WTC11 (cell line): Measurements from ENCODE around the gene CACNA1E. TPM values are rescaled to one million over a fixed set of nuclear protein-coding genes. Genes with fewer than 3 reads are reported as not detected.

Experiments used
- ATAC-seq: fragments of 200-7000 bp; cut with Tn5 transposase; 2 replicates; pipeline ENCODE4 v1.10.0; 2021; ENCODE audit warnings: mild to moderate bottlenecking, moderate library complexity
- CTCF ChIA-PET: fragments of 300-600 bp; sonication (Branson Sonifier 250); formaldehyde crosslinking; loops from one replicate; lab custom pipeline; 2021; ENCODE audit warnings: antibody characterized with exemption; lab: Charles Lee
- POLR2A ChIA-PET: fragments of 350-600 bp; sonication (Branson Sonifier 250); formaldehyde crosslinking; loops from one replicate; lab custom pipeline; 2021; ENCODE audit warnings: antibody characterized with exemption; lab: Charles Lee
- DNase-seq: peaks from one replicate; pipeline ENCODE4 v3.0.0; 2021; ENCODE audit warnings: low spot score
- H3K27ac Mint-ChIP-seq: 2 replicates; pipeline ENCODE4 v1.8.0; 2021; ENCODE audit warnings: mixed read lengths
- H3K27me3 Mint-ChIP-seq: 2 replicates; pipeline ENCODE4 v1.8.0; 2021; ENCODE audit warnings: low read depth, mild to moderate bottlenecking, moderate library complexity, mixed read lengths
- H3K36me3 Mint-ChIP-seq: 2 replicates; pipeline ENCODE4 v1.8.0; 2021; ENCODE audit warnings: mixed read lengths
- H3K4me1 Mint-ChIP-seq: 2 replicates; pipeline ENCODE4 v1.8.0; 2022; ENCODE audit warnings: mixed read lengths
- H3K4me3 Mint-ChIP-seq: 2 replicates; pipeline ENCODE4 v1.8.0; 2021; ENCODE audit warnings: mild to moderate bottlenecking, moderate library complexity, mixed read lengths
- H3K9me3 Mint-ChIP-seq: 2 replicates; pipeline ENCODE4 v1.8.0; 2021; ENCODE audit warnings: mixed read lengths
- AFF4 ChIP-seq: sonication (generic); formaldehyde crosslinking; IDR thresholded peaks from 2 replicates; pipeline ENCODE4 v1.8.1; 2023; ENCODE audit warnings: mild to moderate bottlenecking, missing genetic modification reagents, borderline replicate concordance
- EMX1 ChIP-seq: fragments of 250-450 bp; sonication (Bioruptor Pico); IDR thresholded peaks from 2 replicates; pipeline ENCODE4 v1.8.0; 2021; ENCODE audit warnings: mild to moderate bottlenecking
- FOXK1 ChIP-seq: sonication (generic); formaldehyde crosslinking; IDR thresholded peaks from 2 replicates; pipeline ENCODE4 v1.8.0; 2022; ENCODE audit warnings: mild to moderate bottlenecking, moderate library complexity, missing genetic modification reagents
- FOXP1 ChIP-seq: sonication (generic); formaldehyde crosslinking; IDR thresholded peaks from 2 replicates; pipeline ENCODE4 v1.8.0; 2022; ENCODE audit warnings: missing genetic modification reagents, mild to moderate bottlenecking, moderate library complexity, borderline replicate concordance
- FOXP4 ChIP-seq: sonication (generic); formaldehyde crosslinking; IDR thresholded peaks from 2 replicates; pipeline ENCODE4 v1.8.0; 2022; ENCODE audit warnings: mild to moderate bottlenecking, missing genetic modification reagents
- HMGA2 ChIP-seq: fragments of 250-450 bp; sonication (Bioruptor Pico); IDR thresholded peaks from 2 replicates; pipeline ENCODE4 v1.4.0; 2021; ENCODE audit warnings: mild to moderate bottlenecking, moderate library complexity
- HMGXB4 ChIP-seq: sonication (generic); formaldehyde crosslinking; IDR thresholded peaks from 2 replicates; pipeline ENCODE4 v1.8.1; 2023; ENCODE audit warnings: mild to moderate bottlenecking, moderate library complexity, missing genetic modification reagents
- MAX ChIP-seq: sonication (generic); formaldehyde crosslinking; IDR thresholded peaks from 2 replicates; pipeline ENCODE4 v1.8.0; 2022; ENCODE audit warnings: mild to moderate bottlenecking, missing genetic modification reagents
- MLX ChIP-seq: sonication (generic); formaldehyde crosslinking; IDR thresholded peaks from 2 replicates; pipeline ENCODE4 v1.8.1; 2023; ENCODE audit warnings: mild to moderate bottlenecking, missing genetic modification reagents, moderate library complexity
- MYBL2 ChIP-seq: sonication (generic); formaldehyde crosslinking; IDR thresholded peaks from 2 replicates; pipeline ENCODE4 v1.8.1; 2023; ENCODE audit warnings: mild to moderate bottlenecking, moderate library complexity, missing genetic modification reagents
- NR2C2 ChIP-seq: sonication (generic); formaldehyde crosslinking; IDR thresholded peaks from 2 replicates; pipeline ENCODE4 v1.8.0; 2022; ENCODE audit warnings: mild to moderate bottlenecking, missing genetic modification reagents
- NR3C1 ChIP-seq: sonication (generic); formaldehyde crosslinking; conservative IDR thresholded peaks from 2 replicates; pipeline ENCODE4 v1.8.1; 2023; ENCODE audit warnings: low read depth, mild to moderate bottlenecking, missing genetic modification reagents
- PRRX2 ChIP-seq: fragments of 250-450 bp; sonication (Bioruptor Pico); IDR thresholded peaks from 2 replicates; pipeline ENCODE4 v1.8.0; 2021; ENCODE audit warnings: mild to moderate bottlenecking
- SP1 ChIP-seq: sonication (generic); formaldehyde crosslinking; conservative IDR thresholded peaks from 2 replicates; pipeline ENCODE4 v1.8.1; 2022; ENCODE audit warnings: missing genetic modification reagents
- ZNF232 ChIP-seq: sonication (generic); formaldehyde crosslinking; IDR thresholded peaks from 2 replicates; pipeline ENCODE4 v1.8.0; 2022; ENCODE audit warnings: mild to moderate bottlenecking, missing genetic modification reagents
- ZNF396 ChIP-seq: fragments of 250-450 bp; sonication (Bioruptor Pico); IDR thresholded peaks from 2 replicates; pipeline ENCODE4 v1.8.0; 2021; ENCODE audit warnings: mild to moderate bottlenecking, moderate library complexity, borderline replicate concordance
- total RNA-seq: library from RNA; stranded (reverse); gene quantifications from 3 replicates; pipeline ENCODE4 v1.2.3, GENCODE V29; 2021

CACNA1E gene
- total RNA-seq, 1 experiment from 2014 or later, result 0.63 TPM

GRCh38 chr1:181643631-181644030 lies 160.3 kb downstream of the CACNA1E start:
- ChIA-PET CTCF (no interaction called here), POLR2A (no interaction called here)
- Mint-ChIP-seq H3K36me3 (no peaks in the 10 kb centered on the region), H3K27ac (no peak overlapping the region), H3K27me3 (no peaks in the 10 kb centered on the region), H3K4me3 (no peak overlapping the region), H3K4me1 (peaks cover 7% of the 10 kb centered on the region; the same call in 1 of the 2 replicates), H3K9me3 (peaks cover 5% of the 10 kb centered on the region; the same call in 1 of the 2 replicates)
- DNase-seq, result no peak
- no peak for TF ChIP-seq ZNF232 (CRISPR knock-in tag)
- no peak for TF ChIP-seq ZNF396 (CRISPR knock-in tag)
- TF ChIP-seq MAX, result no peak
- no peak for TF ChIP-seq SP1 (CRISPR knock-in tag)
- no peak for TF ChIP-seq MYBL2 (CRISPR knock-in tag)
- no peak for ATAC-seq

DNA sequence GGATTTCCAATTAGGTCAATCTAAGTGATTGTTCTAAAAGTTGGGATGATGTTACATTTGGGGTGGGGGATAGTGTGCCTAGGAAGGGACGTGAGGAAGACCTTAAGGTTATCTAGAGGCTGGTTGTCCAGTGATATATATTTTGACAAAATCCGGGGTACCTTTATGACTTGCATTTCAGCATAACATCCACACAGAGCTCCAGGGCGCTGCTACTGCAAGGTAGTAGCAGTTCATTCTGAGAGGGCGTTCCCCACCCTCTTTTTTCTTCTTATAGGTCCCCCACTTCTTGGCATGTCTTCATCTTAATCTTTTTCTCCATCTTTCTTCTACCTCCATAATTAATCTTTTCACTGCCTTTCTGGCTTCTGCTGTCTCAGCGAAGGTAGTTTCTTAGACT lies 161.9 kb downstream of the CACNA1E start:
- CTCF ChIA-PET, result interaction anchor here (1.0 to 1.3 kb wide), 2 partner anchors 31 to 292 kb away, joined by 3 read pairs; no protein-coding TSS in a partner anchor
- no peak overlapping the region for H3K27ac Mint-ChIP-seq
- no peak for ATAC-seq
- peaks cover 7% of the 10 kb centered on the region; the same call in 1 of the 2 replicates for H3K4me1 Mint-ChIP-seq
- TF ChIP-seq AFF4 (CRISPR knock-in tag) (no peak), FOXP4 (no peak), MLX (CRISPR knock-in tag) (no peak), NR2C2 (no peak), HMGA2 (CRISPR knock-in tag) (no peak), NR3C1 (CRISPR knock-in tag) (no peak), HMGXB4 (no peak), FOXK1 (CRISPR knock-in tag) (no peak), EMX1 (no peak), PRRX2 (CRISPR knock-in tag) (no peak), SP1 (CRISPR knock-in tag) (no peak), FOXP1 (no peak)
- TF ChIP-seq, all 79 proteins: peak for 0
- Mint-ChIP-seq H3K4me3 (no peak overlapping the region), H3K9me3 (no peaks in the 10 kb centered on the region), H3K27me3 (no peaks in the 10 kb centered on the region; the same call in 1 of the 2 replicates), H3K36me3 (no peaks in the 10 kb centered on the region)
- no peak for DNase-seq
- POLR2A ChIA-PET, result no interaction called here
